Common myeloid progenitor, CD34-positive (primary cell): ENCODE measurements around the gene ANKRD6.
A peak's percentile ranks its signal among the peaks of the same experiment; 100 is the strongest.

Experiments
- CTCF ChIA-PET: fragments of 350-600 bp; sonication (Branson Sonifier 250); formaldehyde crosslinking; loops from one replicate; lab custom pipeline; 2021; ENCODE audit warnings: antibody characterized with exemption; lab: Charles Lee
- POLR2A ChIA-PET: fragments of 350-600 bp; sonication (Branson Sonifier 250); formaldehyde crosslinking; loops from one replicate; lab custom pipeline; 2021; ENCODE audit warnings: antibody characterized with exemption; lab: Charles Lee
- DNase-seq, 3 donors: peaks; one replicate each; pipeline versions ENCODE4 v3.0.0 to v3.0.0-alpha.2; 2013
- H3K27ac ChIP-seq, 2 experiments: 1 replicate in 1 of 2; 2 replicates in 1 of 2; pipeline ENCODE4 v1.7.0; 2013; ENCODE audit warnings: inconsistent platforms in 2 of 2, low read length in 2 of 2, mild to moderate bottlenecking in 2 of 2, low read depth in 1 of 2, moderate library complexity in 1 of 2; ENCODE audit not compliant: severe bottlenecking in 2 of 2, insufficient read depth in 1 of 2, poor library complexity in 1 of 2
- H3K27me3 ChIP-seq, 5 experiments: replicated peaks in 2 of 5; 1 replicate in 3 of 5; 2 replicates in 2 of 5; pipeline versions ENCODE4 v1.6.1 to v1.7.0; 2013; ENCODE audit warnings: low read length in 4 of 5, mild to moderate bottlenecking in 2 of 5, moderate library complexity in 2 of 5, inconsistent platforms in 1 of 5; ENCODE audit not compliant: insufficient read depth in 5 of 5, control insufficient read depth in 4 of 5
- H3K36me3 ChIP-seq, 4 experiments: 1 replicate in 2 of 4; 2 replicates in 2 of 4; pipeline versions ENCODE4 v1.6.1 to v1.7.0; 2013; ENCODE audit warnings: low read length in 3 of 4, control low read depth in 1 of 4, mild to moderate bottlenecking in 1 of 4; ENCODE audit not compliant: control insufficient read depth in 4 of 4, insufficient read depth in 4 of 4
- H3K4me1 ChIP-seq, 4 experiments: 1 replicate in 3 of 4; 2 replicates in 1 of 4; pipeline versions ENCODE4 v1.6.1 to v1.7.1; 2013; ENCODE audit warnings: low read length in 3 of 4, mild to moderate bottlenecking in 3 of 4, control low read depth in 1 of 4, inconsistent platforms in 1 of 4, moderate library complexity in 1 of 4; ENCODE audit not compliant: control insufficient read depth in 4 of 4, insufficient read depth in 4 of 4; ENCODE audit errors: control extremely low read depth in 1 of 4
- H3K4me3 ChIP-seq, 7 experiments: 1 replicate in 4 of 7; 2 replicates in 3 of 7; pipeline versions ENCODE4 v1.5.1 to v1.7.0; 2013; ENCODE audit warnings: mild to moderate bottlenecking in 7 of 7, low read length in 6 of 7, moderate library complexity in 6 of 7, inconsistent platforms in 2 of 7, low read depth in 2 of 7, control low read depth in 1 of 7; ENCODE audit not compliant: insufficient read depth in 4 of 7, control insufficient read depth in 1 of 7; ENCODE audit errors: extremely low read depth in 1 of 7
- H3K9me3 ChIP-seq, 5 experiments: 1 replicate in 4 of 5; 2 replicates in 1 of 5; pipeline versions ENCODE4 v1.6.1 to v1.7.1; 2013; ENCODE audit warnings: low read length in 4 of 5, mild to moderate bottlenecking in 2 of 5, inconsistent platforms in 1 of 5, low read depth in 1 of 5, moderate library complexity in 1 of 5; ENCODE audit not compliant: control insufficient read depth in 4 of 5, insufficient read depth in 2 of 5; ENCODE audit errors: control extremely low read depth in 1 of 5
- WGBS: methylation state at CpG from one replicate; pipeline ENCODE4 v1.1.5; 2013; ENCODE audit not compliant: insufficient coverage; 5-methylcytosine and 5-hydroxymethylcytosine counted together

The ANKRD6 gene

DNA sequence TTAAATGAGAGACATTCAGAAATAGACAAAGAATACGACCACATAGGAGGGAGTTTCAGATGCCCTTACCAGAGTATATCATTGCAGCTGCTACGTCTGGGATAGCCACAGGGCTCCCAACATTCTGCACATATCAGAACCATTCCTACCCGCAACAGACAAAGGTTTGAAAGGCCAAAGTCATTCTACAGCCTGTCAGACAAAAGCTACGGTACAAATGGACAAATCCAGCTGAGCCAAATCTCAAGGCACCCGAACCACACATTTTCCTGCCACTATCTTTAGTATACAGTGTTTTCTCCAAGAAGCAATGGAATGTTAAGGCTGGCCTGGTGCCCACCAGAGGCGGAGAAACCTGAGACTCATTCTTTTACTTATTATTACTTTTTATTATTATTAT lies 236.1 kb downstream of the ANKRD6 start:
- ChIA-PET POLR2A (no interaction called here), CTCF (no interaction called here)
- no peak overlapping the region for H3K4me3 ChIP-seq
- no peak overlapping the region for H3K27ac ChIP-seq
- peaks cover 24 to 74% (median 46%) of the 10 kb centered on the region in 4 experiments for H3K36me3 ChIP-seq
- no peaks in the 10 kb centered on the region for H3K9me3 ChIP-seq
- WGBS, result 100% methylated on average over 4 of the region's 6 CpGs
- no peak for DNase-seq
- no peaks in the 10 kb centered on the region for H3K4me1 ChIP-seq
- no peaks in the 10 kb centered on the region for H3K27me3 ChIP-seq

- Histone ChIP-seq H3K4me1 (no peaks in the 10 kb centered on the region), H3K27me3 (no peaks in the 10 kb centered on the region), H3K36me3 (peaks cover 33 to 83% (median 57%) of the 10 kb centered on the region in 4 experiments), H3K4me3 (no peak overlapping the region), H3K9me3 (no peaks in the 10 kb centered on the region), H3K27ac (no peak overlapping the region)
- 95% methylated on average over 4 of the region's 7 CpGs for WGBS
- no peak for DNase-seq
- ChIA-PET POLR2A (no interaction called here), CTCF (no interaction called here)
Observed at GRCh38 chr6:89670935-89671565, 238.1 kb downstream of the ANKRD6 start.

DNA sequence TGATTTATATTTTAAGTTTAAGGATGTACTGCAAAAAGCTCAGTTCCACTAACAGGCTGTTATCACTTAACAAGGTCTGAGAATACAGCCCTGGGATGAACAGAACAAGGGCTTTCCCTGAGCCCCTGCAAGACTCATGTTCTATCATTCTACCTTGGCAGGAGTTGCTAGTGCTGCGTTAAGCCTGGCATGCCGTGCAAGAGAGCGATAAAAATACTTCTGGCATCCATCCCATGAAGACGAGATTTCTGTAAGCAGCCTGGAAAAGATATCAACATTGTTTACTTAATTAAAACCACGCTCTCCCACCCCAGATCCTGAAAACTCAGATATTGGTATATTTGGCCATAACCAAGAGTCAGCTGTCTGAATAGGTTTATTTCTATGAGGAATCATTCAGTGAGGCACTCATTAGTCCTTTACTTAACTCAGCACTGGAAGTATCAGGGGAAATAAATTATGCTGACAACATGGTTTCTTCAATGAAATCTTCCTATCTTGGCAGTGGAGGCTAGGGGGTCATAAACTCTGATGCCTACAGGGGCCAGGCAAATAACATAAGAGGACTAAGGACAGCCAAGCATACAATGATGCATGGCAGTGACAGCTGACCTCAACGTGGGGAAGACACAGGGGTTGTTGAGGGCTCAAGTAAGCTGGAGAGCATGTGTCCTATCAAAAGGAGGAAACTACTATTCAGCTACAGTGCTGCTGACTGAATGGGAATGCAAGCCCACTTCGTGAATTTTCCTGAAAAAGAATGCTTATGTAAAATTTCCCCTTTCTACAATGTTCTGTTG lies 243.2 kb downstream of the ANKRD6 start:
- ChIA-PET CTCF (no interaction called here), POLR2A (no interaction called here)
- no peaks in the 10 kb centered on the region for H3K9me3 ChIP-seq
- no peak overlapping the region for H3K4me3 ChIP-seq
- DNase-seq, result peak in 1 of 3 donors; percentile 1
- H3K27ac ChIP-seq, result no peak overlapping the region
- H3K27me3 ChIP-seq, result no peaks in the 10 kb centered on the region
- H3K36me3 ChIP-seq, result peaks cover 45 to 97% (median 73%) of the 10 kb centered on the region in 4 experiments
- 89% methylated on average over 5 of the region's 7 CpGs for WGBS
- no peaks in the 10 kb centered on the region for H3K4me1 ChIP-seq

DNA sequence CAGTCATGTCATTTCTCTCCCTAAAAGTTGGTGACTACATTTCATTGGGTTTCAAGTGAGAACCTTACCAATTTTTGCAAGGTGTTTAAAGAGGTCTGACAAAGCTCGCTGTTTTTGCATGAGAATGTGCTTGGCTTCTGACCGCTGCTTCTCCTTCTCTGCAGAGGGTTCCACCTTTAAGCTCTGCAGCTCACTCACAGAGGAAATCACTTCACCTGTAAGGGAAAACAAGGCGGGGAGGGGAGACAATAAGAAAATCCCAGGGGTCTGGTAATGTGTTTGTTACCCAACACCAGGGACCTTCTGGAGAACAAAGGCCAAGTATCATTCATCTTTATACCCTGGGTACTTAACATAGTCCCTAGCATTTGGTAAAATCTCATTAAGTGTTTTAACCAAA lies 245.6 kb downstream of the ANKRD6 start:
- H3K36me3 ChIP-seq, result peaks cover 37 to 92% (median 73%) of the 10 kb centered on the region in 4 experiments
- POLR2A ChIA-PET, result no interaction called here
- 100% methylated on average over 2 of the region's 3 CpGs for WGBS

DNA sequence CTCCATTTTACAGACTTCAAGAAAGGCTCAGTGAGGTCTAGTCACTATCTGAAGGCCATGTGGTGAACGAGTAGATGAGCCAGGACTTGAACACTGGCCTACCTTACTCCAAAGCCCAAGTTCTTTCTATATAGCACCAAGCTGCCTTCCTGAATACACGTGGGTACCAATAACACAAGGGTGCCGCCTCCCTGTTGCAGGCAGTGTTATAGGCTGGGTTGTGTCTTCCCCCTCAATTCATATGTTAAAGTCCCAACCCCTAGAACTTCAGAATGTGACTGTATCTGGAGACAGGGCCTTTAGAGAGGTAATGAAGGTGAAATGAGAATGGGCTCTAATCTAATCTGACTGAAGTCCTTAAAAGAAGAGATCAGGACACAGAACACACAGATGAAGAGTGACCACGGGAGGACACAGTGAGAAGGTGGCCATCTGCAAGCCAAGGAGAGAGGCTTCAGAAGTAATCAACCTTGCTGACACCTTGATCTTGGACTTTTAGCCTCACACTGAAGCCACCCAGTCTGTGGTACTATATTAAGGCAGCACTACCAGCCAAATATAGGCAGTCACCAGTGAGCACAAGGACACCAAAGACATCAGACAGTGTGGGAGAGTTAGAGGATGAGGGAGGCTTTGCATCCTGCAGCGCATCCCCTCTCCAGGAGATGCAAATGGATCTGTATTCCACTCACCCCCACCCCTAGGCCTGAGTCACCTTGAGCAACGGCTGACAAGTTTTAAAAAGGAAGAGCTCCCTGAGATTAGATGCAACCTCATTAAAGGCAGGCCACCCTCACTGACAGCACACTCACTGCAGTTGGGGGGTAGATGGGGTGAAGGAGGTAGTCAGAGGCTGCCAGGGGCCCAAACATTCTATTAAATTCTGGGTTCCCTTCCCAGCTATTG lies 246.5 kb downstream of the ANKRD6 start:
- Histone ChIP-seq H3K4me1 (no peaks in the 10 kb centered on the region), H3K9me3 (no peaks in the 10 kb centered on the region), H3K36me3 (peaks cover 32 to 90% (median 73%) of the 10 kb centered on the region in 4 experiments), H3K27ac (no peak overlapping the region), H3K4me3 (no peak overlapping the region), H3K27me3 (no peaks in the 10 kb centered on the region)
- no peak for DNase-seq
- 96% methylated on average over 4 of the region's 6 CpGs for WGBS
- POLR2A ChIA-PET, result no interaction called here
- CTCF ChIA-PET, result no interaction called here

More for the DNA sequence above, 245.6 kb downstream of the ANKRD6 start:
- H3K9me3 ChIP-seq, result no peaks in the 10 kb centered on the region
- DNase-seq, result no peak
- no peaks in the 10 kb centered on the region for H3K4me1 ChIP-seq
- no peaks in the 10 kb centered on the region for H3K27me3 ChIP-seq
- no peak overlapping the region for H3K27ac ChIP-seq
- no peak overlapping the region for H3K4me3 ChIP-seq
- CTCF ChIA-PET, result no interaction called here

DNA sequence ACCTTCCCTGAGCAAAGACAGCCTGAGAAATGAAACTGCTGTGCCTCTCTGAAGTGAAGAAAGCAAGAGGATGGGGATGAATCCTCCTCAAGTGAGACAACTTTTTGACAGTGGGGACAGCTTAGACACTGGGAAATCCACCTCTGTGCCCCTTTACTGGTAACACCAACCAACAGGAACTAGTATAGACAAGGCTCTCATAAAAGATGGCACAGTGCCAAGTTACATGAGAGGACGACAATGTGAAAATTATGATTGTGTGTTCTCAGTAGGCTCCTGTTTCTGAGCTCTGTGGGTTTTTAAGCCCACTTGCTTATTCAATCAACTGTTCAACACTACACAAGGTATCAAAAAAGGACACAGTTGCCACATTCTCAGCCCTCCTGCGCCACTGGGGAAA lies 247.2 kb downstream of the ANKRD6 start:
- WGBS, result 88% methylated on average over 1 of the region's 2 CpGs
- H3K9me3 ChIP-seq, result no peaks in the 10 kb centered on the region
- peaks cover 35 to 90% (median 72%) of the 10 kb centered on the region in 4 experiments for H3K36me3 ChIP-seq
- H3K4me1 ChIP-seq, result no peaks in the 10 kb centered on the region
- no peaks in the 10 kb centered on the region for H3K27me3 ChIP-seq
- no peak overlapping the region for H3K27ac ChIP-seq
- ChIA-PET CTCF (no interaction called here), POLR2A (no interaction called here)
- peak; percentile 2 to 30 (median 23) for DNase-seq
- no peak overlapping the region for H3K4me3 ChIP-seq
